Measurements from ENCODE around the gene PTTG1IP.
A peak's percentile ranks its signal among the peaks of the same experiment; 100 is the strongest.

PTTG1IP gene

GRCh38 chr21:44908908-44909307 is 35.4 kb upstream of the PTTG1IP start:
- no peak for DNase-seq

GRCh38 chr21:44907966-44908895 is 34.7 kb upstream of the PTTG1IP start:
- peak in 1 of 14 donors; percentile 21 for DNase-seq

- no peak for DNase-seq
Measured at GRCh38 chr21:44907225-44907965, 33.9 kb upstream of the PTTG1IP start.

GRCh38 chr21:44905728-44906090 is 32.2 kb upstream of the PTTG1IP start:
- DNase-seq = no peak

- DNase-seq = no peak
Measured at GRCh38 chr21:44905016-44905727, 31.7 kb upstream of the PTTG1IP start.

- no peak for DNase-seq
Measured at GRCh38 chr21:44904141-44904923, 30.8 kb upstream of the PTTG1IP start.

GRCh38 chr21:44903689-44904088 is 30.2 kb upstream of the PTTG1IP start:
- no peak for DNase-seq

GRCh38 chr21:44903050-44903685 is 29.7 kb upstream of the PTTG1IP start:
- no peak for DNase-seq

- no peak for DNase-seq
Measured at GRCh38 chr21:44902268-44903049, 29.0 kb upstream of the PTTG1IP start.

GRCh38 chr21:44901391-44902074 is 28.0 kb upstream of the PTTG1IP start:
- DNase-seq = no peak

- no peak for DNase-seq
Measured at GRCh38 chr21:44900559-44901251, 27.2 kb upstream of the PTTG1IP start.

- no peak for DNase-seq
Measured at GRCh38 chr21:44899768-44900558, 26.5 kb upstream of the PTTG1IP start.

- no peak for DNase-seq
Measured at GRCh38 chr21:44898851-44899767, 25.6 kb upstream of the PTTG1IP start.

- no peak for DNase-seq
Measured at GRCh38 chr21:44898011-44898488, 24.6 kb upstream of the PTTG1IP start.

GRCh38 chr21:44897326-44898010 is 24.0 kb upstream of the PTTG1IP start:
- DNase-seq = no peak

GRCh38 chr21:44896561-44897286 is 23.2 kb upstream of the PTTG1IP start:
- DNase-seq = no peak

Measured in C1 segment of cervical spinal cord (tissue), 14 donors.